Activated naive CD8-positive, alpha-beta T cell (primary cell): Measurements from ENCODE around the gene MIPEP.

Experiments
- H3K27ac Mint-ChIP-seq: one replicate; pipeline ENCODE4 v1.8.0; 2021; ENCODE audit warnings: mixed read lengths
- H3K27me3 Mint-ChIP-seq: one replicate; pipeline ENCODE4 v1.8.0; 2021; ENCODE audit warnings: mixed read lengths
- H3K36me3 Mint-ChIP-seq: one replicate; pipeline ENCODE4 v1.8.0; 2021; ENCODE audit warnings: mixed read lengths
- H3K4me1 Mint-ChIP-seq: one replicate; pipeline ENCODE4 v1.8.0; 2021; ENCODE audit warnings: low read depth, mixed read lengths
- H3K4me3 Mint-ChIP-seq: one replicate; pipeline ENCODE4 v1.8.0; 2021; ENCODE audit warnings: mild to moderate bottlenecking, mixed read lengths
- H3K9me3 Mint-ChIP-seq: one replicate; pipeline ENCODE4 v1.8.0; 2021; ENCODE audit warnings: low read depth, mixed read lengths

Gene MIPEP

DNA sequence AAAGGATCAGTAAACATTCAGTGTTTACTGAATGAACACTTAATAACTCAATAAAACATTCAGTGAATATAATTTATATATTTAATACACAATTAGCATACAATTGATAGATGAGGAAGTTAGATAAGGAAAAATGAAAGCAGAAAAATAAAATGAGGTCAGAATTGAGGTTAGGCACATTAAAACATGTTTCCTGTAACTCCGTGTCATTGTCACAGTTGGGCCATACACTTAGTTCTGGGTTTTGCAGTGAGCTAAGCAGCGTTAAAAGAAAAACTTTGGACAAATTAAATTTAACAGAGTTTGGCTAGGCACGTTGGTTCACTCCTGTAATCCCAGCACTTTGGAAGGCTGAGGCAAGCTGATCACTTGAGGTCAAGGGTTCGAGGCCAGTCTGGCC is 71.4 kb downstream of the MIPEP start:
- Mint-ChIP-seq H3K27me3 (no peaks in the 10 kb centered on the region), H3K27ac (no peak overlapping the region), H3K4me1 (no peaks in the 10 kb centered on the region), H3K4me3 (no peak overlapping the region), H3K9me3 (no peaks in the 10 kb centered on the region), H3K36me3 (peaks cover 7% of the 10 kb centered on the region)

DNA sequence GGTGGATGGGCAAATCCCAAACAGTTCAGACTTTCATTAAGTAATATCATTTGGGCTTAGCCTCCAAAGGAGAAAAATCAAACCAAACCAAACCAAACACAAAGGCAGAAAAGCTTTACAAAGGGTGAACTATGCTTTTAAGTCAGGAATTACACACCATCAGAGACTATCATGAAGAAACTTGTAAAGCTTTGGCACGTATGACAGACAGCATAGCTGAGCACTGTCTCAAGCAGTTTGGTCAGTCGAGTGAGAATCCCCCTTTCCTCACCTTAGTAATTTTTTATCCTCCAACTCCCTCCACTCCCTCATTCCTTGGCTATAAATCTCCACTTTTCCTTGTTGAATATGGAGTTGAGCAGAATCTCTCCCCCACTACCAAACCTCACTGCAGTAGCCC is 72.1 kb downstream of the MIPEP start:
- Mint-ChIP-seq H3K27me3 (no peaks in the 10 kb centered on the region), H3K4me3 (no peak overlapping the region), H3K36me3 (peaks cover 2% of the 10 kb centered on the region), H3K4me1 (no peaks in the 10 kb centered on the region), H3K9me3 (no peaks in the 10 kb centered on the region), H3K27ac (no peak overlapping the region)

DNA sequence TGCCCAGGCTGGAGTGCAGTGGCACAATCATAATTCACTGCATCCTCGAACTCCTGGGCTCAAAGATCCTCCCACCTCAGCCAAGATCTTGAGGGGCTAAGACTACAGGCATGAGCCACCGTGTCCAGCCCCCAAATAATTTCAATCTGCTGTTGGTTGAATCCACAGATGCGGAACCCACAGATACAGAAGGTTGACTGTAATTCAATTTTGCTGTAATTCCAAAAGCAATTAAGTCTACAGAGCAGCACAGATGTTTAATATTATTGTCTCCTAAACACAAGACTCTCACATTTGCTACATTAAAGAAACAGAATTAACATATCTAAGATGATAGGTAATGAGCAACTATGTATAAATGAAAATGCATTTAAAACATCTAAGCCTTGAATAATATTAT is 75.6 kb downstream of the MIPEP start:
- Mint-ChIP-seq H3K4me1 (no peaks in the 10 kb centered on the region), H3K4me3 (no peak overlapping the region), H3K27me3 (no peaks in the 10 kb centered on the region), H3K36me3 (peaks cover 3% of the 10 kb centered on the region), H3K27ac (no peak overlapping the region), H3K9me3 (no peaks in the 10 kb centered on the region)

DNA sequence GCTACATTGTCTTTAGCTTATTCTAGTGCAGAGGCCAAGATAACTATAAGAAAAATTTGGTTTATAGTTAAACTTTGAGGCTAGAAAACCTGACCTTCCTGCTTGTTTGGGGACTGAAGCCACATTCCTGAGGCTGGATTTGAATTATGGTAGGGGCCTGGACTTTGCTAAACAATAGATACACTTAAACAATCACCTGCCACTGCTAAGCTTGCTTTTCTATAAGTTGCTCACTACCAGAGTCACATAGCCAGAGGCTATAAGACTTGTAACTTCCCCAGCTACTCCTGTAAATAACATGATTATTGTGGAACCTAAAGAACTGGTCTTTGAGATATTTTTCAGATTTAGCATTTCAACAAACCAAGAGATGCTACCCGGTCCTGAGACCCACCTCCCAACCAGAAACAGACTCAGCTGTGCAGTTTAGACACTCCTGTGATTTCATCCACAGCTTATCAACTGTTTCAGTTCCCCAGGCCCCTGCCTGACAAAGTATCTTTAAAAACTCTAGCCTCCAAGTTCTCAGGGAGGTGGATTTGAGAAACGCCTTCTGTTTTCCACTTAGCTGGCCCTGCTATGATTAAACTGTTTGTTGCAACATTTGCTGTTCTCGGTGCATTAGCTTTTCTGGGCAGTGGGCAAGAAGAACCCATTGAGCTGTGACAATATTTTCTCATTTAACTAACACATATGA is 77.7 kb downstream of the MIPEP start:
- Mint-ChIP-seq H3K27ac (no peak overlapping the region), H3K27me3 (no peaks in the 10 kb centered on the region), H3K9me3 (no peaks in the 10 kb centered on the region), H3K4me3 (no peak overlapping the region), H3K36me3 (peaks cover 4% of the 10 kb centered on the region), H3K4me1 (no peaks in the 10 kb centered on the region)

DNA sequence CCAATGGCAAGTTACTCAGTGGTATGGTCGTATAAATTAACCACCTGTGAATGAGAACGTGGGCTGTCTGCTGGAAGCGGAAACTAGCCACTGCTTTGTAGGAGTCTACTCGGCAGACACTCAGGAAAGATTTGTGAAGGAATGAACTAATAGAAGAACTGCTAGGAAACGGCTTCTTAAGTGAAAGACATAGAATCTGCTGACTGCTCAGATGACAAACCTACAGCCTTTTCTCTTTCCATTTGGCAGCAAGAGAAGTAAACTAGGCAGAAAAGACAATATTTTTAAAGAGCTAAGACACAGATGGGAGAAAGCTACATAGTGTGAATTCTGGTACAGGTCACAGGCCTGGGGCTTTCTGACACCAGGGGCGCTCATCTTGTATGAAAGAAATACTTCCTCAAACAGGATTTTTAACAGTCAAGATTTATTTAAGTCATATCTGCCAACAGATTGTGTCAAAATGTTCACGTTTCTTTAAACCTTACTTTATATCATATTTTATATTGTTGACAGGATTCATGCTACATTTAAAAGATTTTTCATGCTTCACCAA is 78.4 kb downstream of the MIPEP start:
- H3K4me1 Mint-ChIP-seq: no peaks in the 10 kb centered on the region
- H3K27ac Mint-ChIP-seq: no peak overlapping the region
- no peak overlapping the region for H3K4me3 Mint-ChIP-seq
- H3K27me3 Mint-ChIP-seq: no peaks in the 10 kb centered on the region
- H3K9me3 Mint-ChIP-seq: no peaks in the 10 kb centered on the region
- peaks cover 7% of the 10 kb centered on the region for H3K36me3 Mint-ChIP-seq

DNA sequence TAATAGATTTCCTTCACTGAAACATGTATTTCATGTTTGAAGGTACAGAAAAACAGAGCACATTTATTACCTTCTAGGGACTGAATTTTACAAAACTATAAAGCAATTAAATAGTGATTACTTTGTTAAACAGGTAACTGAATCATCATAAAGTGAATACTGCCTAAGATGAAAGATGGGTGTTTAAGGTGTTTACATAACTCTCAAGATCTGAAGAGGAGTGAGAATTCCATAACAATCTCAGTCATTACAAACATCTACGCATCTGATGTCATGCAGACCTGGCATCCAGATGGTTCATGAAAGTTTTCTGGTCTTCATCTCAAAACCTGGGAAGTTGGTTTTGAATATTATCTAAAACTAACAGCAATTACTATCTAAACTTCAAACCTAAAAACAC is 80.4 kb downstream of the MIPEP start:
- no peaks in the 10 kb centered on the region for H3K9me3 Mint-ChIP-seq
- H3K36me3 Mint-ChIP-seq: peaks cover 21% of the 10 kb centered on the region
- no peak overlapping the region for H3K4me3 Mint-ChIP-seq
- no peak overlapping the region for H3K27ac Mint-ChIP-seq
- no peaks in the 10 kb centered on the region for H3K27me3 Mint-ChIP-seq
- H3K4me1 Mint-ChIP-seq: no peaks in the 10 kb centered on the region

DNA sequence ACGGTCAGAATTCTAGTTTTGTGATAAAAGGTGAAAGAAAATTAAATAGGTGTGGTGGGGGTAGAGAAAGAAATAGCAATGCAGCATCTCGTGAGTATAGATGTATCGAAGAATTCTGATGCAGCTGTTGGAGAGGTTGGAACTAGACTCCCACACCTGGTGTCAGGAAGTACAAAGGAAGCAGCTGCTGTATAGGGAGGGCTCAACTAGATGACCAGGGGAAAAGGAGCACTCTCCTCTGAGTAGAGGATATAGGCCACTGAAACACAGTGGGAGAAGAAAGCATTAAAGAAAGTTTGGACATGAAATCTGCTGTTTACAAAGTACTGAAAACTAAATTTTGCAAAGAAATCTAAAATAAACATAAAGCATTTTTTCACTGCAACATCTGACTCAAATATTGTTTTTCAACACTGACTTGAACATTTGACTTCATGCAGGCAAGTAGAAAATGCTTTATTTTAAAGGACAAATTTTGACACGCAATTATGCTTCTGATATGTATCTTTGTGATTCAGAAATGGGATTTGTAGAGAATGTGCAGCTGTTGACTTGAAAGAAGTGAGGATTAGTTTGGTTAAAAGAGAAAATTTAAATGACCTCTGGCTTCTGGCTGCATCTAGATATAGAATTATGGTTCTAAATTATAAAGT is 82.2 kb downstream of the MIPEP start:
- H3K36me3 Mint-ChIP-seq: peaks cover 29% of the 10 kb centered on the region
- H3K27me3 Mint-ChIP-seq: no peaks in the 10 kb centered on the region
- no peaks in the 10 kb centered on the region for H3K4me1 Mint-ChIP-seq
- H3K4me3 Mint-ChIP-seq: no peak overlapping the region
- H3K27ac Mint-ChIP-seq: no peak overlapping the region
- H3K9me3 Mint-ChIP-seq: no peaks in the 10 kb centered on the region

DNA sequence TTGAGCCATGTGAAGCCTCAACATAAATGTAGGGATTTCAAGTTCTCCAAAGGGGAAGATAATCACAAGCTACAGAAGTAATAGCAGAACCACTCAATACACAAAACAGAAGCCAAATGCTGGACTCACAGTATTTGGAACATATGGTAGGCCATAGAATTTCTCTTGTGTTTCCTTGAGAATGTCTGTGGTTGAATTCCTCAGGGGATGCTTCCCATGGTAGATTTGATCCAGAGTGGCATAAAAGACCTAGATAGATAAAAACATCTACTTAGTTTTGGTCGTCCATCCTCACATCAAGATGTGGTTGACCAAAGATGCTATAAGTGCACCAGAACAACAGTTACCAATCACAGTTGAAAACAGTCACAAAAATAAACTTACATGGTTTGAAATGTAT is 83.4 kb downstream of the MIPEP start:
- H3K36me3 Mint-ChIP-seq: peaks cover 29% of the 10 kb centered on the region

DNA sequence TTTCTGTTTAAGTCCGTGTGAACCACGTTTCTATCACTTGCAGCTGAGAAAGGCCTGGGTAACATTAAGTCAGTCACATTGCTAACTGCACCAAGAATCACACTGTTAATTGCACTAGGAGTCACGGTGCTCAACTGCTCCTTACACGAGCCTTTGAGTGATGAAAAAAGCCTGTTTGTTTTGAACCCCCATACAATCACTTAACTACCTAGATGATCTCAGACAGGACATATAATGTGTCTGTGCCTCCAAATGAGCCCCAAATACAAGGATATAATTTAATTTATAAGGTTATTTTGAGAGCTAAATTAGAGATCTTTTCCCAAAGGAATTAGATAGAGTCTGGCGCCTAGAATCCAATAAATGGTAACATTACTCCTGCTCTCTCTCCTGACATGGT is 84.1 kb downstream of the MIPEP start:
- Mint-ChIP-seq H3K27me3 (no peaks in the 10 kb centered on the region), H3K4me3 (no peak overlapping the region), H3K9me3 (no peaks in the 10 kb centered on the region), H3K4me1 (peaks cover 7% of the 10 kb centered on the region), H3K27ac (no peak overlapping the region), H3K36me3 (peaks cover 29% of the 10 kb centered on the region)

More for the DNA sequence above, 83.4 kb downstream of the MIPEP start:
- Mint-ChIP-seq H3K4me1 (peaks cover 2% of the 10 kb centered on the region), H3K9me3 (no peaks in the 10 kb centered on the region), H3K4me3 (no peak overlapping the region), H3K27ac (no peak overlapping the region), H3K27me3 (no peaks in the 10 kb centered on the region)

DNA sequence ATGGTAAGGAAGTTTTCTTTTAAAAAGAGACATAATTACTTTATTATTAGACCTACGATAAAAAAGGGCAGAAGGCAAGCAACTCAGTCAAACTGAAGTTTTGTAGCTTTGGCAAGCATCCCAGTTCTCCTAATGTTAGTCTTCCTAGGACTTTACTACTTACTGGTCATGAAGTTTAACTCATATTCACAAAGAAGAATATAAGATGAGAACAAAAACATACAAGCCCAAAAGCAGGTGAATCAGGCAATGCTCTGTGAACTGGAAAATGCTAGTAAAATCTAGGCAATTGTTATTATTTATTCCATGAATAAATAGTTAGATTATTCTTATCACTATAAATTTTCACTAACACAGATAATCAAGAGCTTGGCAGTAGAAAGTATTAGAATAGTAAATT is 85.0 kb downstream of the MIPEP start:
- Mint-ChIP-seq H3K36me3 (peaks cover 29% of the 10 kb centered on the region), H3K27me3 (no peaks in the 10 kb centered on the region), H3K27ac (no peak overlapping the region), H3K4me3 (no peak overlapping the region), H3K9me3 (no peaks in the 10 kb centered on the region), H3K4me1 (peaks cover 14% of the 10 kb centered on the region)

DNA sequence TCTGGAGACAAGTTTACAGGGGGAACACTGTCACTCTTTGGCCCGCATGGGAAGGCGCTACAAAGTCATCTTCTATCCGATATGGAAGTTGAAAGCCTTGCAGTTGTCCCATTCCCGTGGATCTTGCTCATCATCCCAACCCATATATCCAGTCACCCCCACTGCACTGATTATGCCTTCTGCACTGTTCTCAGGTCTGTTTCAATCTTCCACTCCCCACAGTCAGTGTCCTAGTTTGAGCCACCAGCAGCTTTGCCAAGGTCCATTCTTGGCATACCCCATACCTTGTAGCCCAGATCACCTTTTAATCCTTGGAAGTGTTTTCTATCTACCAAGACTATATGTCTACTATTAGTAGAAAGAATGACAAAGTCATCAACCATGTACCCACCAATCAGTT is 88.1 kb downstream of the MIPEP start:
- Mint-ChIP-seq H3K27ac (no peak overlapping the region), H3K4me3 (no peak overlapping the region), H3K9me3 (no peaks in the 10 kb centered on the region), H3K36me3 (peaks cover 41% of the 10 kb centered on the region), H3K27me3 (no peaks in the 10 kb centered on the region), H3K4me1 (peaks cover 18% of the 10 kb centered on the region)

DNA sequence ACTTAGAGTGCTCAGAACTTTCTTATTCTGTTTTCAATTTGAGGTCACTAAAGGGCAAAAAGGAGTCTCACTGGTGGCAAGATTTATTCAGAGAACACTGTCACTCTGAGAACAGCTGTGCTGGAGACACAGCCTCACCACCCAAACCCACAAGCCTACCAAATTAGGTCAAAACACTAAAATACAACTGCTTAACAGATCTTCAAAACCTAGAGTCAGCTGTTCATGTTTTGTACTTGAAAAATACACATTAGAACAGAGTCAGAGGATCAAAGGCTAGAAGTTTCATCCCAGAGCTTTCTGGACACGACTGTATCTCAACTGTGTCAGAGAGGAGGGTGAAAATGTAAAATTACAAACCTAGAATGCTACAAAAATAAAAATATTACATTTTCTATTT is 89.3 kb downstream of the MIPEP start:
- Mint-ChIP-seq H3K4me3 (no peak overlapping the region), H3K4me1 (peaks cover 18% of the 10 kb centered on the region), H3K27ac (peak overlapping the region; percentile 46), H3K9me3 (no peaks in the 10 kb centered on the region), H3K36me3 (peaks cover 30% of the 10 kb centered on the region), H3K27me3 (no peaks in the 10 kb centered on the region)

DNA sequence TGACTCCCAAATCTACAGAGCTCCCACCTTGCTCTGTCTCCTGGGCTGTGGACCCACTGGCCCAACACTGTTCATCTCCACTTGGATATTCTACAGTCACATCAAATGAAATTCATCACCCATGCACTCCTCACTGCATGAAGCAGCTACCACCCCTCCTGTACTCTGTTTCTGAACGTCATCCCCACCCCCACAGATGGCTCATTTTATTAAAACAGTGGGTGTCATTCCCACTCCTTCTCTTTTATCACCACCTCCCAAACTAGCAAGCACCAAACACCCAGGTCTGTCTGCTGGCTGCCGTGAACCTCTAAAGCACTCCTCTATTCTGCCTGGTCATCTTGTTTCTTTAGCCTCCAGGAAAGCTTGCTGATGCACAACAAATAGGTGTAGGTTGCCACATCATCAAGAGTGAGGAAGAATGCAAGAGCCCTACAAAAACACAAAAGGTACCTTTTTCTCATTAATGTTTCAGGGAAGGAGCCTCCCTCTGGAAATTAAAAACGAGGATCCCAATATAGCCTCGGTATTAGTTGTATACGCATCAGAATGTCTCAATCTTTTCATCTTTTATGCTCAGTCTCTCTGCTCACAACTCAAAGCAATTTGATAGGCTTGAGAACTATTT is 91.8 kb downstream of the MIPEP start:
- Mint-ChIP-seq H3K27ac (no peak overlapping the region), H3K27me3 (no peaks in the 10 kb centered on the region), H3K4me1 (peaks cover 18% of the 10 kb centered on the region)

DNA sequence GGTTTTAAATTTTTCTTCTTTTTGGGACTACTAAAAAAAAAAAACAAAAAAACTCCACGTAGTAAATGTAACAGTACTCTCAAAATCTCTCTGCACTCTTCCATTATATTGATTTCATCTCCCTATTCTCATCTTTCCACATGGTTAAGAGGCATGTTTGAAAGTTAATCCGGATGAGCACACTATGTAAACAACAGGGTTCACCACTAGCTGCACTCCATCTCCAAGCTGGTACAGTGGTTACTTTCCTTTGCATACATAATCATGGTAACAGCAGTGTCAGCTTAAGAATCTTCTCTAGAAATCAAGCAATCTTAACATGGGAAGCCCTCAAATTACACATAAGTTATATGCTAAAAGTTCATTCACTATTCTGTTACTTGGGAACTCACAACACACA is 92.6 kb downstream of the MIPEP start:
- H3K4me1 Mint-ChIP-seq: peaks cover 18% of the 10 kb centered on the region
- no peaks in the 10 kb centered on the region for H3K27me3 Mint-ChIP-seq
- no peak overlapping the region for H3K27ac Mint-ChIP-seq
- H3K9me3 Mint-ChIP-seq: no peaks in the 10 kb centered on the region
- peaks cover 26% of the 10 kb centered on the region for H3K36me3 Mint-ChIP-seq
- H3K4me3 Mint-ChIP-seq: no peak overlapping the region

More for the DNA sequence above, 91.8 kb downstream of the MIPEP start:
- Mint-ChIP-seq H3K36me3 (peaks cover 26% of the 10 kb centered on the region), H3K9me3 (no peaks in the 10 kb centered on the region), H3K4me3 (no peak overlapping the region)
